HepG2 (cell line): ENCODE results near the gene FAM53B. TPM values are rescaled to one million over a fixed set of nuclear protein-coding genes. Genes with fewer than 3 reads are reported as not detected.

Experiments used
- ATAC-seq: fragments of 200-7000 bp; cut with Tn5 transposase; 3 replicates; pipeline ENCODE4 v1.9.1; 2020; ENCODE audit warnings: mild to moderate bottlenecking, moderate library complexity
- BruUV-seq: library from RNA; stranded (reverse); fragments of 400-500 nt; replicated peaks from 2 replicates; lab custom pipeline; 2021; lab: Mats Ljungman, UMichigan
- CTCF ChIA-PET: fragments of 300-600 bp; formaldehyde crosslinking; extraction: SDS; loops from one replicate; lab custom pipeline; 2021; ENCODE audit warnings: low total read pairs, inconsistent platforms, low intra/inter-chr PET ratio; lab: Yijun Ruan, JAX
- POLR2A ChIA-PET: fragments of 350-600 bp; sonication (Branson Sonifier 250); formaldehyde crosslinking; loops from one replicate; lab custom pipeline; 2020; ENCODE audit warnings: antibody characterized with exemption, inconsistent platforms; lab: Yijun Ruan, JAX
- DNase-seq: peaks from one replicate; pipeline ENCODE4 v3.0.0-alpha.2; 2015; ENCODE audit warnings: low spot score
- FAIRE-seq: peaks from 3 replicates; lab custom pipeline; 2011; peaks lifted over from hg19 to GRCh38; lab: Jason Lieb, UNC
- H2AFZ ChIP-seq: one replicate; pipeline ENCODE4 v1.6.1; 2011; ENCODE audit warnings: low read length, inconsistent platforms
- H3K27ac ChIP-seq: fragments of 300-600 bp; 3 replicates; pipeline ENCODE4 v1.8.0; 2011; ENCODE audit warnings: mixed run types, mild to moderate bottlenecking, mixed read lengths, low read length, inconsistent platforms; ENCODE audit not compliant: insufficient read depth; ENCODE audit errors: extremely low read length
- H3K27me3 ChIP-seq, 2 experiments: fragments of 200-600 bp in 1 of 2; 2 replicates in 1 of 2; 3 replicates in 1 of 2; pipeline versions ENCODE4 v1.6.0 to v1.8.0; 2011; ENCODE audit warnings: low read length in 2 of 2, mild to moderate bottlenecking in 2 of 2, moderate library complexity in 2 of 2, inconsistent platforms in 1 of 2; ENCODE audit not compliant: insufficient read depth in 2 of 2, control insufficient read depth in 1 of 2
- H3K36me3 ChIP-seq, 2 experiments: fragments of 200-600 bp in 1 of 2; replicated peaks in 1 of 2; 2 replicates in 1 of 2; 3 replicates in 1 of 2; pipeline versions ENCODE4 v1.5.1 to v1.8.0; 2011; ENCODE audit warnings: low read length in 2 of 2, inconsistent platforms in 1 of 2; ENCODE audit not compliant: insufficient read depth in 2 of 2, control insufficient read depth in 1 of 2
- H3K4me1 ChIP-seq: 2 replicates; pipeline ENCODE4 v1.5.1; 2012; ENCODE audit warnings: low read length, inconsistent platforms; ENCODE audit not compliant: insufficient read depth
- H3K4me2 ChIP-seq: 2 replicates; pipeline ENCODE4 v1.6.0; 2011; ENCODE audit warnings: low read depth, low read length, inconsistent platforms
- H3K4me3 ChIP-seq, 3 experiments: fragments of 200-600 bp in 1 of 3; sonication (generic), shearing (Covaris generic) in 1 of 3; replicated peaks in 1 of 3; 2 replicates each; pipeline ENCODE4 v1.5.1; 2011 to 2016; ENCODE audit warnings: low read length in 3 of 3, inconsistent platforms in 2 of 3, low read depth in 2 of 3, mild to moderate bottlenecking in 2 of 3, control low read depth in 1 of 3, mixed read lengths in 1 of 3; ENCODE audit not compliant: insufficient read depth in 1 of 3
- H3K79me2 ChIP-seq: one replicate; pipeline ENCODE4 v1.6.1; 2011; ENCODE audit warnings: low read length, inconsistent platforms; ENCODE audit not compliant: insufficient read depth
- H3K9ac ChIP-seq: 2 replicates; pipeline ENCODE4 v1.6.0; 2011; ENCODE audit warnings: mild to moderate bottlenecking, low read depth, low read length, inconsistent platforms; ENCODE audit not compliant: insufficient read depth
- H3K9me3 ChIP-seq: 2 replicates; pipeline ENCODE4 v1.5.1; 2012; ENCODE audit warnings: mild to moderate bottlenecking, low read length
- H4K20me1 ChIP-seq: 2 replicates; pipeline ENCODE4 v1.6.0; 2011; ENCODE audit warnings: inconsistent platforms, mild to moderate bottlenecking, low read length, moderate library complexity; ENCODE audit not compliant: insufficient read depth
- GLI4 ChIP-seq: sonication (generic); formaldehyde crosslinking; IDR thresholded peaks from 2 replicates; pipeline ENCODE4 v1.5.1; 2020; ENCODE audit warnings: missing genetic modification reagents, mild to moderate bottlenecking, moderate library complexity, borderline replicate concordance
- SMYD3 ChIP-seq: sonication (generic); formaldehyde crosslinking; IDR thresholded peaks from 2 replicates; pipeline ENCODE4 v1.8.1; 2023; ENCODE audit warnings: mild to moderate bottlenecking, missing genetic modification reagents
- ZNF670 ChIP-seq: sonication (generic); formaldehyde crosslinking; IDR thresholded peaks from 2 replicates; pipeline ENCODE4 v1.8.0; 2022; ENCODE audit warnings: mild to moderate bottlenecking, missing genetic modification reagents, borderline replicate concordance
- ZNF816 ChIP-seq: sonication (generic); formaldehyde crosslinking; IDR thresholded peaks from 2 replicates; pipeline ENCODE4 v1.8.0; 2022; ENCODE audit warnings: missing genetic modification reagents, mild to moderate bottlenecking, borderline replicate concordance
- WGBS: methylation state at CpG from one replicate; pipeline ENCODE4 v1.1.6; 2017; ENCODE audit warnings: low lambda C conversion rate; 5-methylcytosine and 5-hydroxymethylcytosine counted together
- in situ Hi-C: cut with HindIII; loops from 2 replicates; pipeline ENCODE4 v1.10.0; 2017; ENCODE audit warnings: low pct_unique_long_range_greater_than_20kb; ENCODE audit not compliant: extremely low pct_ligation_motif_present
- intact Hi-C: fragments of 100-400 bp; cut with micrococcal nuclease; formaldehyde crosslinking; loops from one replicate; pipeline ENCODE4 v1.10.0; 2022; ENCODE audit not compliant: unreplicated experiment
- polyA plus RNA-seq, 8 experiments: library from polyadenylated mRNA; depleted of rRNA in 3 of 8; stranded (reverse) in 7 of 8; unstranded in 1 of 8; fragments of >200 nt; fragmentation: Illumina TruSeq in 4 of 8; extraction: Trizol in 4 of 8; gene quantifications; 2 replicates each; pipeline versions ENCODE4 v1.2.1 to v1.2.3, GENCODE V29; 2011 to 2016; ENCODE audit warnings: low read depth in 4 of 8, missing spikeins in 1 of 8, mixed read lengths in 1 of 8; ENCODE audit not compliant: insufficient read depth in 1 of 8
- total RNA-seq, 5 experiments: library from RNA; depleted of rRNA; stranded (reverse); fragments of >200 nt; fragmentation: Illumina TruSeq; extraction: Trizol; gene quantifications; 2 replicates each; pipeline ENCODE4 v1.2.3, GENCODE V29; 2016; ENCODE audit warnings: low read depth in 1 of 5
- TF ChIP-seq, protein P1 (sequence below): sonication (generic); formaldehyde crosslinking; IDR thresholded peaks from 2 replicates; pipeline ENCODE4 v1.5.0; 2020; ENCODE audit warnings: mild to moderate bottlenecking, low read depth, missing genetic modification reagents, borderline replicate concordance

Gene FAM53B
- total and polyA plus RNA-seq, 2 of the 13 experiments (the other 11 are each of a cell fraction or from before 2014, with no cell fraction given) = 6.4 to 19.3 TPM

DNA sequence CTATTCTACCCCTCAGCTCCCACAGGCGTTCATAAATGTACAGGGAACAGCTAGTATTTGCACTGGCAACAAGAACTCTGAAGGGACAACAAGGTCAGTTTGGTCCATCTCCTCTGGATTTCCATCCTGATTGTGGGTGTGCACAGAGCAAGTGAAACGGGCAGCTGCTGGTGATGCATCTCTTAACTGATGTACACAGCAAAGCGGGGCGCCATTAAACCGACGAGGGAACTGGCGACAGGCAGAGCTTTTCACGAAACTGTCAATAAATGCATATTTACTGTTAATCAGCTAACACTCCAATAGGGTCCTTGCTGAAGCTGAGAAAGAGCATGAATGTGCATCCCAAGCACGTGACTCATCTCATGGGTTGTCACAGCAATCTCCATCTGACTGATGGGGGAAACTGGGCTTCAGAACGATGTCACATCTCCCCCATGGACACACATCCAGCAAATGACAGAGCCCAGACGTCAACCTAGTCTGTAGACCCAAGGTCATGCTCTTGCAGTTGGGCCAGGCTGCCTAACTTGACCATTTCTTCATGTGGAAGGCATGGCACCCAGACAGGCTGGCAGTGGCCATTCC is 54.2 kb downstream of the FAM53B start:
- Histone ChIP-seq H3K4me3 (no peak overlapping the region), H4K20me1 (no peaks in the 10 kb centered on the region), H3K36me3 (peaks cover 11 to 32% of the 10 kb centered on the region in 2 experiments), H3K27ac (no peak overlapping the region), H3K79me2 (no peaks in the 10 kb centered on the region), H2AFZ (no peak overlapping the region), H3K9ac (no peak overlapping the region), H3K4me1 (no peaks in the 10 kb centered on the region), H3K4me2 (no peak overlapping the region), H3K9me3 (no peaks in the 10 kb centered on the region), H3K27me3 (no peaks in the 10 kb centered on the region)
- DNase-seq (no peak), FAIRE-seq (no peak), ATAC-seq (no peak)
- in situ Hi-C loops (no loop called here), intact Hi-C loops (no loop called here)
- POLR2A ChIA-PET = no interaction called here
- CTCF ChIA-PET = no interaction called here
- no TSS peak for BruUV-seq
- TF ChIP-seq ZNF816 (CRISPR knock-in tag) = no peak
- 99% methylated on average over 10 of the region's 11 CpGs for WGBS

GRCh38 chr10:124688889-124689670 is 55.1 kb downstream of the FAM53B start:
- intact Hi-C loops = no loop called here
- no TSS peak for BruUV-seq
- no peak for DNase-seq
- Histone ChIP-seq H3K27me3 (no peaks in the 10 kb centered on the region), H3K4me3 (no peak overlapping the region), H3K9me3 (no peaks in the 10 kb centered on the region), H3K27ac (no peak overlapping the region), H3K4me2 (no peak overlapping the region), H3K36me3 (peaks cover 9 to 25% of the 10 kb centered on the region in 2 experiments), H3K79me2 (no peaks in the 10 kb centered on the region), H4K20me1 (no peaks in the 10 kb centered on the region), H3K4me1 (no peaks in the 10 kb centered on the region), H2AFZ (no peak overlapping the region), H3K9ac (no peak overlapping the region)
- no peak for FAIRE-seq
- in situ Hi-C loops = no loop called here
- ATAC-seq = no peak
- WGBS = 95% methylated on average over 12 of the region's 12 CpGs
- CTCF ChIA-PET = no interaction called here
- POLR2A ChIA-PET = no interaction called here
- no peak for TF ChIP-seq SMYD3 (CRISPR knock-in tag)
- no peak for TF ChIP-seq ZNF670
- TF ChIP-seq GLI4 (CRISPR knock-in tag) = no peak
- TF ChIP-seq, protein P1, sequence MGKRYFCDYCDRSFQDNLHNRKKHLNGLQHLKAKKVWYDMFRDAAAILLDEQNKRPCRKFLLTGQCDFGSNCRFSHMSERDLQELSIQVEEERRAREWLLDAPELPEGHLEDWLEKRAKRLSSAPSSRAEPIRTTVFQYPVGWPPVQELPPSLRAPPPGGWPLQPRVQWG (CRISPR knock-in tag) = no peak
